ENCODE results near the gene GRAMD1A. TPM values are rescaled to one million over a fixed set of nuclear protein-coding genes. Genes with fewer than 3 reads are reported as not detected.

The GRAMD1A gene
- total and polyA plus RNA-seq, 9 of the 15 experiments (the other 6 are each of a cell fraction or from before 2014, with no cell fraction given), result 1.4 to 63.8 (median 38.5) TPM

GRCh38 chr19:34999498-35000337 is at the start of gene GRAMD1A (continued):
- no peak for TF ChIP-seq ZNF280A (IDR thresholded peaks at IDR 0.05; ENCODE audit: low read depth, partially characterized antibody)
- no peak for TF ChIP-seq MCM5 (IDR thresholded peaks at IDR 0.05; ENCODE audit: low read depth)
- TF ChIP-seq TCF7L2 (IDR thresholded peaks at IDR 0.05; ENCODE audit: low read depth, low read length), result no peak
- no peak for TF ChIP-seq PREB (CRISPR knock-in tag; IDR thresholded peaks at IDR 0.05)
- no peak for TF ChIP-seq ZNF174 (CRISPR knock-in tag; IDR thresholded peaks at IDR 0.05)
- no peak for TF ChIP-seq ZNF444 (CRISPR knock-in tag; IDR thresholded peaks at IDR 0.05)
- peak in 1 of 2 experiments; percentile 61; a peak in 1 of 4 replicates for TF ChIP-seq SRF (CRISPR knock-in tag; IDR thresholded peaks at IDR 0.05)
- TF ChIP-seq ATF3 (IDR thresholded peaks at IDR 0.05), result no peak
- TF ChIP-seq ATF3 (CRISPR knock-in tag; conservative IDR thresholded peaks at IDR 0.05), result no peak
- TF ChIP-seq RAD51 (IDR thresholded peaks at IDR 0.05; ENCODE audit: borderline replicate concordance, low read depth), result no peak
- TF ChIP-seq ZZZ3 (IDR thresholded peaks at IDR 0.05), result no peak
- TF ChIP-seq CBX2 (IDR thresholded peaks at IDR 0.05; ENCODE audit: insufficient read depth, low read length, poor library complexity, severe bottlenecking), result no peak
- no peak for TF ChIP-seq SRSF3 (IDR thresholded peaks at IDR 0.05; ENCODE audit: insufficient read depth, low read length)
- no peak for TF ChIP-seq CCNT2 (IDR thresholded peaks at IDR 0.05; ENCODE audit: borderline replicate concordance, extremely low read depth, insufficient read length, low read depth, low read length)
- TF ChIP-seq USF1 (CRISPR knock-in tag; IDR thresholded peaks at IDR 0.05), result no peak; the same call in none of the 2 replicates
- no peak for TF ChIP-seq XRCC3 (IDR thresholded peaks at IDR 0.05)
- TF ChIP-seq CREB3 (tag; conservative IDR thresholded peaks at IDR 0.05; ENCODE audit: low read depth), result no peak
- TF ChIP-seq DEAF1 (CRISPR knock-in tag; IDR thresholded peaks at IDR 0.05), result no peak
- TF ChIP-seq JUN (IDR thresholded peaks at IDR 0.05; ENCODE audit: borderline replicate concordance, low read depth, low read length), result no peak
- no peak for TF ChIP-seq JUN (CRISPR knock-in tag; IDR thresholded peaks at IDR 0.05; ENCODE audit: borderline replicate concordance)
